MG63 (cell line): ENCODE measurements around the gene SUZ12. TPM values are rescaled to one million over a fixed set of nuclear protein-coding genes. Genes with fewer than 3 reads are reported as not detected.
"Not testable (repeated sequence)": the region's sequence is repeated elsewhere in the genome, so short reads cannot be mapped to it uniquely, and the experiment has no call there.

ENCODE experiments used
- DNase-seq: peaks from one replicate; pipeline ENCODE4 v3.0.0-alpha.2; 2020
- H3K27me3 ChIP-seq: fragments of 250-450 bp; sonication (Bioruptor Pico); 2 replicates; pipeline ENCODE4 v1.5.1; 2020; ENCODE audit warnings: mild to moderate bottlenecking, moderate library complexity
- H3K36me3 ChIP-seq: fragments of 250-450 bp; sonication (Bioruptor Pico); 2 replicates; pipeline ENCODE4 v1.5.1; 2020; ENCODE audit warnings: mild to moderate bottlenecking, moderate library complexity
- H3K4me3 ChIP-seq: fragments of 250-450 bp; sonication (Bioruptor Pico); 2 replicates; pipeline ENCODE4 v1.5.1; 2020; ENCODE audit warnings: mild to moderate bottlenecking, moderate library complexity
- H3K9me3 ChIP-seq: fragments of 250-450 bp; sonication (Bioruptor Pico); 2 replicates; pipeline ENCODE4 v1.5.1; 2020; ENCODE audit warnings: mild to moderate bottlenecking, moderate library complexity
- total RNA-seq: library from RNA; depleted of rRNA; stranded (reverse); fragments of >200 nt; shearing (Covaris generic); gene quantifications from 2 replicates; pipeline ENCODE4 v1.2.3, GENCODE V29; 2014; ENCODE audit warnings: low replicate concordance

SUZ12 gene
- total RNA-seq, 1 experiment from 2014 or later: 39.4 TPM

DNA sequence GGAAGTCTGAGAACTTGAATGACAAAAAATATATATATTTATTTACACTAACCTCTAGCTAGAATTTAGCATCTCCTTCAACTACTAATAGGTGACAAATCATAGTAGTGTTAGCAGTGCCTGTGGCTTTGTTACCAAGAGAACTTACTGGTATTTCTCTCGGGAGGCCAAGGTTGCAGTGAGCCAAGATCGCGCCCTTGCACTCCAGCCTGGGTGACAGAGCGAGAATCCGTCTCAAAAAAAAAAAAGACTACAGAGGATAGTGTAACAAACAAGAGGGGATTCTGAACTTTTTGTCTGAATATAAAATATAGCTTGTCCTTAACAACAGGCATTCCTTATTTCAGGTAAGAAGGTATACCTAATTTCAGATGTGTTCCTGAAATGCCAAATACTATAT, 1.3 kb upstream of the SUZ12 start:
- Histone ChIP-seq H3K9me3 (no peaks in the 10 kb centered on the region), H3K4me3 (no peak overlapping the region), H3K36me3 (peaks cover 6% of the 10 kb centered on the region; the same call in 1 of the 2 replicates), H3K27me3 (no peaks in the 10 kb centered on the region)
- no peak for DNase-seq

DNA sequence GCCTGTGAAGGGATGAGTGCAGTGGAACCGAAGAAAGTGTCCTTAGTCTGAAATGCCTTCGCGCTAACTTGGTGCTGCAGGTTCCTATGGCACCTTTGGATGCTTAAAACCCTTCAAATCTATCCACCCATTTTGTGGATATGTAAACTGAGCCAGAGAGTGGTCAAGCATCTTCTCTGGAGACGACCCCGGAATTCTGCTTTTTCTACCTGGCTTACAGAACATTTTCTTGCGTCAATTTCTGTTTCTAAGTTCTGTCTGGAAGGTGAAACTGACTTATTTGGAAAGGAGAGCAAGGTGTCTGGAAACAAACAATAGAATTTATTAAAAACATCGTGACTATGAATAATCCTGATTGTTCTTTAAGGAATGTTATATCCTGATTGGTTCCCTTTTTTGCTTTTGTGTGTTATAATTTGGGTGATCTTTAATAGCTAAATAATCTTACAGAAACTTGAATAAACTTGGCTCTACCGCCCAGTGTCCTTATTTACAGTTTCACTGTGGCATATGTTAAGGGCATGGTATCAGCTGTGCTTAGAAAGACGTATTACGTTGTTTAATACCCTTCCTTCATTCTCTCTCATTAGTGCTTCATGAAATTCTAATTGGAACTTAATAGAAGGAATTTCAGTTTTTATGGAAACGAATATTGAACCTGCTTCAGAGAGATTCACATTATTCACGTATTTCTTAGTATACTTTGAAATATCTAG, 1.3 kb downstream of the SUZ12 start:
- Histone ChIP-seq H3K36me3 (peaks cover 21% of the 10 kb centered on the region), H3K4me3 (peak overlapping the region; percentile 59)
- H3K9me3 ChIP-seq, H3K27me3 ChIP-seq, DNase-seq: not testable (repeated sequence)

DNA sequence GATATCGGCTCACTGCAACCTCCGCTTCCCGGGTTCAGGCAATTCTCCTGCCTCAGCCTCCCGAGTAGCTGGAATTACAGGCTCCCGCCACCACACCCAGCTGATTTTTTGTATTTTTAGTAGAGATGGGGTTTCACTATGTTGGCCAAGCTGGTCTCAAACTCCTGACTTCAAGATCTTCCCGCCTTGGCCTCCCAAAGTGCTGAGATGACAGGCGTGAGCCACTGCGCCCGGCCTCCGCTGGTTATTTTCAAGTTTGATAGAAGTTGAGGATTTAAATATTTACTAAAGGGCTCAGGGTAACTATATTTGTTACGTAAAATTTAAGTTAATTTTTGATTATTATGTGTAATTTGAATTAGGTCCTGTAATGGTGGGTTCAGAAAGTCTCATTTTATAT, 5.1 kb downstream of the SUZ12 start:
- H3K9me3 ChIP-seq, H3K27me3 ChIP-seq, DNase-seq, H3K4me3 ChIP-seq: not testable (repeated sequence)
- H3K36me3 ChIP-seq: peaks cover 46% of the 10 kb centered on the region

DNA sequence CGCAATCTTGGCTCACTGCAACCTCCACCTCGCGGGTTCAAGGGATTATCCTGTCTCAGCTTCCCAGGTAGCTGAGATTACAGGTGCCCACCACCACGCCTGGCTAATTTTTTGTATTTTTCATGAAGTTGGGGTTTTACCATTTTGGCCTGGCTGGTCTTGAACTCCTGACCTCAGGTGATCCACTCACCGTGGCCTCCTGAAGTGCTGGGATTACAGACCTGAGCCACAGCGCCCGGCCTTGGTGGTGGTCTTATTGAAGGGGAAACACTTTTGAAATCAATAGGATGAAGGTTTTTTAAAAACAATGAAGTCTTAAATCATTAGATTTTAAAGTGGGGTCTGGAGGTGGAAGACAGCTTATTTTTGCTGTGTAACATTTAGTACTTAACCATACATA, 5.6 kb downstream of the SUZ12 start:
- H3K4me3 ChIP-seq, H3K9me3 ChIP-seq, DNase-seq, H3K27me3 ChIP-seq: not testable (repeated sequence)
- H3K36me3 ChIP-seq: peaks cover 51% of the 10 kb centered on the region

DNA sequence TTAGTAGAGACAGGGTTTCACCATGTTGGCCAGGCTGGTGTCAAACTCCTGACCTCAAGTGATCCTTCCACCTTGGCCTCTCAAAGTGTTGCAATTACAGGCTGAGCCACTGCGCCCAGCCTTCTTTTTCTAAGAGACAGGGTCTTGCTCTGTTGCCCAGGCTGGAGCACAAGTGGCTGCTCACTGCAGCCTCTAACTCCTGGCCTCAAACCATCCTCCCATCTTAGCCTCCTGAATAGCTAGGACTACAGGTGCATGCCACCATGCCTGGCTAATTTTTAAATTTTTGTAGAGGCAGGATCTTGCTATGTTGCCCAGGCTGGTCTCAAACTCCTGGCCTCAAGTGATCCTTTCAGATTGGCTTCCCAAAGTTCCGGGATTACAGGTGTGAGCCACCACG, 15.1 kb downstream of the SUZ12 start:
- peaks cover 54% of the 10 kb centered on the region for H3K36me3 ChIP-seq
- not testable (repeated sequence) for H3K9me3 ChIP-seq, H3K4me3 ChIP-seq, H3K27me3 ChIP-seq, DNase-seq

DNA sequence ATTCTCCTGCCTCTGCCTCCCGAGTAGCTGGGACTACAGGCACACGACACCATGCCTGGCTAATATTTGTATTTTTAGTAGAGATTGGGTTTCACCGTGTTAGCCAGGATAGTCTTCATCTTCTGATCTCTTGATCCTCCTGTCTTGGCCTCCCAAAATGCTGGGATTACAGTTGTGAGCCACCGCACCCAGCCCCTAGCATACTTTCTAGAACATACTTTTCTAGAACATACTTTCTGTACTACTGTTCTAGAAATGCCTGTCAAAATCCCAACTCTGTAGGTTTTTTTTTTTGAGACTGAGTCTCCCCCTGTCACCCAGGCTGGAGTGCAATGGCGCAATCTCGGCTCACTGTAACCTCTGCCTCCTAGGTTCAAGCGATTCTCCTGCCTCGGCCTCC, 27.3 kb downstream of the SUZ12 start:
- H3K27me3 ChIP-seq, H3K9me3 ChIP-seq, DNase-seq, H3K4me3 ChIP-seq: not testable (repeated sequence)
- H3K36me3 ChIP-seq: peaks cover 74% of the 10 kb centered on the region

DNA sequence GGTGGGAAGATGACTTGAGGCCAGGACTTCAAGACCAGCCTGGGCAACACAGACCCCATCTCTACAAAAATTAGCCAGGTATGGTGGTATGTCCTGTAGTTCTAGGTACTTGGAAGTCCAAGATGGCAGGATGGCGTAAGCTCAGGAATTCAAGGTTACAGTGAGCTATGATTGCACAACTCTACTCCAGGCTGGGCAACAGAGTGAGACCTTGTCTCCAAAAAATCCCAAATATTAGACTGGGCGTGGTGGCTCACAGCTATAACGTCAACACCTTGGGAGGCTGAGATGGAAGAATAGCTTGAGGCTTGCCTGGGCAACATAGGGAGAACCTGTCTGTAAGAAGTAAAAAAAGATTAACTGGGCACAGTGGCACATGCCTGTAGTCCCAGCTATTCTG, 30.8 kb downstream of the SUZ12 start:
- H3K27me3 ChIP-seq: no peaks in the 10 kb centered on the region
- peaks cover 63% of the 10 kb centered on the region for H3K36me3 ChIP-seq
- DNase-seq: no peak
- no peak overlapping the region for H3K4me3 ChIP-seq
- no peaks in the 10 kb centered on the region for H3K9me3 ChIP-seq

DNA sequence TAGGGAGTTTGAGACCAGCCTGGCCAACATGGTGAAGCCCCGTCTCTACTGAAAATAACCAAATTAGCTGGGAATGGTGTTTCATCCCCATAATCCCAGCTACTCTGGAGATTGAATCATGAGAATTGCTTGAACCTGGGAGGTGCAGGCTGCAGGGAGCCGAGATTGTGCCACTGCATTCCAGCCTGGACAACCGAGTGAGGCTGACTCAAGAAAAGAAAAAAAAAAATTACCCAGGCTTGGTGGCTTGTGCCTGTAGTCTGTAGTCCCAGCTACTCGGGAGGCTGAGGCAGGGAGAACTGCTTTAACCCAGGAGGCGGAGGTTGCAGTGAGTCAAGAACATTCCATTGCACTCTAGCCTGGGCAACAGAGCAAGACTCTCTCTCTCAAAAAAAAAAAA, 33.6 kb downstream of the SUZ12 start:
- peaks cover 59% of the 10 kb centered on the region for H3K36me3 ChIP-seq
- not testable (repeated sequence) for H3K4me3 ChIP-seq, H3K9me3 ChIP-seq, DNase-seq, H3K27me3 ChIP-seq

DNA sequence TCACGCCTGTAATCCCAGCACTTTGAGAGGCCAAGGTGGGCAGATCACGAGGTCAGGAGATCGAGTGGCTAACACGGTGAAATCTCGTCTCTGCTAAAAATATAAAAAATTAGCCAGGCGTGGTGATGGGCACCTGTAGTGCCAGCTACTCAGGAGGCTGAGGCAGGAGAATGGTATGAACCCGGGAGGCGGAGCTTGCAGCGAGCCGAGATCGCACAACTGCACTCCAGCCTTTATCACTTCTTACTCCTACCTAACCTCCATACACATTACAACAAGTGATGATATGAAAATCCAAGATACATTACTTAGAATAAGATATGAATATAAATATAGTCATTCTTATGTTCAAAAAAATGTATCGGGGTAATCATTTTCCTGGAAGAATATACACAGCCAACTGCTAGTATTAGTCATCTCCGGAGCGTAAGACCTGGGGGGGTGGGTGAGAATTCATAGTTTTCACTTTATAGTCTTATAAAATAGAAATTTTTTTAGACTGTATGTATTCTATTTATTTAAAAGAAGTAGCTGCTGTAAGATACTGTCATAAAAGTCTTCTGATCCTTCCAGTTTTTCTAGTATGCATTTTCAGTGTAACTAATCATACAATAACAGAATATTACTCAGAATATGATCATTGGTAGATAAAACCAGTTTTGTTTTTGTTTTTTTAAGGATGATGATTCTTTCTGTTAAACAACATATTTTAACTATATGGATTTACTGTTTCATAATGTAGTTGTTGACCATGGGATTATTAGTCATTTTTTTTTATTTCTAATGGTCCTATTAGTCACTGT, 37.7 kb downstream of the SUZ12 start:
- DNase-seq: peak; percentile 57
- peaks cover 51% of the 10 kb centered on the region for H3K36me3 ChIP-seq
- H3K27me3 ChIP-seq, H3K9me3 ChIP-seq, H3K4me3 ChIP-seq: not testable (repeated sequence)

DNA sequence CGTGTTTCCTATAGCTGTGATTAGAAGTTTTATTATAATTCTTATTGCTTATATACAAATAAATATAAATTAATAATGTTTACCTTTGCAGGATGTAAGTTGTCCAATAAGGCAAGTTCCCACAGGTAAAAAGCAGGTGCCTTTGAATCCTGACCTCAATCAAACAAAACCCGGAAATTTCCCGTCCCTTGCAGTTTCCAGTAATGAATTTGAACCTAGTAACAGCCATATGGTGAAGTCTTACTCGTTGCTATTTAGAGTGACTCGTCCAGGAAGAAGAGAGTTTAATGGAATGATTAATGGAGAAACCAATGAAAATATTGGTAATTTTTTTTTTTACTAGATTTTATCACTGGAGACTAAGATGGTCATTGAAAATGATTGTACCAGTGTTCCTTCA, 38.6 kb downstream of the SUZ12 start:
- not testable (repeated sequence) for H3K27me3 ChIP-seq, H3K4me3 ChIP-seq, H3K9me3 ChIP-seq, DNase-seq
- peaks cover 48% of the 10 kb centered on the region for H3K36me3 ChIP-seq

DNA sequence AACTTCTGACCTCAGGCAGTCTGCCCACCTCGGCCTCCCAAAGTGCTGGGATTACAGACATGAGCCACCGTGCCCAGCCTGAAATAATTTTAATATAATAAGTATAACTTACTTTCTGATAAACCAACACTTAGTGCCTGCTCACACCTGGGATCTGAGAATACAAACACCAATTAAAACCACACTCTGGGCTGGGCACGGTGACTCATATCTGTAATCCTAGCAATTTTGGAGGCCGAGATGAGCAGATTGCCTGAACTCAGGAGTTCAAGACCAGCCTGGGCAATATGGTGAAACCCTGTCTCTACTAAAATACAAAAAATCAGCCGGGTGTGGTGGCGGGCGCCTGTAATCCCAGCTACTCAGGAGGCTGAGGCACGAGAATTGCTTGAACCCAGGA, 55.0 kb downstream of the SUZ12 start:
- not testable (repeated sequence) for H3K4me3 ChIP-seq, H3K27me3 ChIP-seq, DNase-seq, H3K9me3 ChIP-seq
- H3K36me3 ChIP-seq: peaks cover 86% of the 10 kb centered on the region

DNA sequence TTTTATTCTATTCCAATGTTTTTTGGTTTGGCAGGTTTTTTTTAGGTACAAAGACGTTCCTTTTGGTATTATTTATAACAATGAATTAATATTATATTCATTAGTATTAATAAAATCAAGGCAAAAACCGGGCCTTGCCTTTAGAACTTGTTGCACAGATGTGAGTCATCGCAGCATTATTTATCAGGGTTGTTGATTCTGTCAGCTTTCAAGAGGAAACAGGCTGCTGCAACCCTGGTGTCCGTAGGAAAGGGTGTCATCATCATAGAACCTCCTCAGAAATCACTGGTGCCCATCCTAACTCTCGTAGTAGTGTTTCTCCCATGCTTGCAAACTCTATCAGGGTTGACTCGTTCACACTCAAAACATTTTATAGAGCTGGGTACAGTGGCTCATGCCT, 60.2 kb downstream of the SUZ12 start:
- Histone ChIP-seq H3K4me3 (no peak overlapping the region), H3K9me3 (no peaks in the 10 kb centered on the region), H3K36me3 (peaks cover 75% of the 10 kb centered on the region), H3K27me3 (no peaks in the 10 kb centered on the region)
- DNase-seq: no peak

DNA sequence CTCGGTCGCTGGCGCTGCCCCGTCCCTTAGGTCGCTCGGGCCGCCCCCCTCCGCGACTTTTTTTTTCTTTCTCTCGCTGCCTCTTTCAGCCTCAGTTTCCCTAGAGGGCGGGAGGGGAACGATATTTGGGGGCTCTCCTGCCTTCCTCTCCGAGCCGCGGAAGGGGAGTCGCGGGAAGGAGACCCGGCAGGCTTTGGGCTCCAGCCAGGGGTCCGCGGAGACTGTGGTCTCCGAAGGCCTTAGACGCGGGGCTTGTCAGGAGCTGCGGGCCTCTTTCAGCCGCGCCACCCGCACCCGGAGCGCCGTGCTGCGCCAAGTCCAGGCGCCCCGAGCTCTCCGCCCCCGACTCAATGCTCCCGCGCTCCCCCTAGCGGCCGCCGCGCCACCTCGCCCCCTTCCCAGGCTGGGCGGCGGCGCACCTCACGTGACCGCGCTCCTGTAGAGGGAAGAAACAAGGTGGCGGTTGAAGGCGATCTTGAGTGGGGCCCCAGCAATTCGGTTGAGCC, 70.2 kb downstream of the SUZ12 start, which contains the start of gene LRRC37B:
Gene LRRC37B (plus strand): TSS at position 427 of the 506 bp plus-strand sequence. CDS start 14,010 bp downstream, outside the sequence.
- H3K9me3 ChIP-seq: no peaks in the 10 kb centered on the region
- 0 out of 2 replicates have a peak, but pooled peaks cover 3% of the 10 kb centered on the region for H3K36me3 ChIP-seq
- H3K4me3 ChIP-seq: peak within 1 kb of the TSS; percentile 69
- DNase-seq: peak; percentile 83
- no peaks in the 10 kb centered on the region for H3K27me3 ChIP-seq

DNA sequence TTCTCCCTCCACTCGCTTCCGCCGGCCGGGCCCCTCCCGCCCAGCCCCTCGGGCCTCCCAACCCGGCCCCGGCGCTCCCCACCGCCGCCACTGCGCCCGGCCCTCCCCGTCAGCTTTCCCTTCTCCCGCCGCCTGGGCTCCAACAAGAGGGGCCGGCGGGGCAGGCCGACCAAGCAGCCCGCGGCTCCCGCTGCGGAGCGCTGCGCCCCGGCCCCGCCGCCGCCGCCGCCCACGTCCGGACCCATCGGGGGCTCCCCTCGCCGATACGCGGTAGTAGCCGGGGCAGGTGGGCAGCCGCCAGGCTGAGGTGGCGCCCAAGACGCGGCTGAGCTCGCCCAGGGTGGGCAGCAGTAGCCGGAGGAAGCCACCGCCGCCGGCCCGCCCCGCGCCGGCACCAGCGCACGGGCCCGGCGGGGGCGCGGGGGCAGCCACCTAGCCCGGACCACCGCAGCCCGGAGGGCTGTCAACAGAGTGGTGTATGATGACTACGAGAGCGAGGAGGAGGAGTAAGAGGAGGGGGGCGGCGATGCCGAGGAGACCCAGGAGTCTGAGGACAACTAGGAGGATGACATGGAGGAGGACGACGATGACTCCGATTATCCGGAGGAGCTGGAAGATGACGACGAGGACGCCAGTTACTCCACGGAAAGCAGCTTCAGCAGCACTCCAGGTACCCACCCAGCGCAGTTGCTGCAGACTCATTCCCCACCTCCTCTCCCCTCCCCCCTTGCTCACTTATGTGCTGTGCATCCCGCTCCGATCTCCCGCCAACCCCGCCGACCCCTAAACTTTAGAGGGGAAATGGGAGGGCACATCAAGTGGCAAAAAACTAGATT, 70.9 kb downstream of the SUZ12 start:
- H3K36me3 ChIP-seq: no peaks in the 10 kb centered on the region
- H3K9me3 ChIP-seq: no peaks in the 10 kb centered on the region
- H3K4me3 ChIP-seq: peak overlapping the region; percentile 69
- peak; percentile 38 for DNase-seq
- no peaks in the 10 kb centered on the region for H3K27me3 ChIP-seq

DNA sequence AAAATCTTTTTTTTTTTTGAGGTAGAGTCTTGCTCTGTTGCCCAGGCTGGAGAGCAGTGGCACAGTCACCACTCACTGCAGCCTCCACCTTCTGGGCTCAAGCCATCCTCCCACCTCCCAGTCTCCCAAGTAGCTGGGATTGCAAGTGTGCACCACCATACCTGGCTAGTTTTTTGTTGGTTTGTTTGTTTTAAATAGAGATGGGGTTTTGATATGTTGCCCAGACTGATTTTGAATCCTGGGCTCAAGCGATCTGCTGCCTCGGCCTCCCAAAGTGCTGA, 72.4 kb downstream of the SUZ12 start:
- Histone ChIP-seq H3K4me3 (no peak overlapping the region), H3K36me3 (no peaks in the 10 kb centered on the region), H3K27me3 (no peaks in the 10 kb centered on the region), H3K9me3 (no peaks in the 10 kb centered on the region)
- DNase-seq: no peak

DNA sequence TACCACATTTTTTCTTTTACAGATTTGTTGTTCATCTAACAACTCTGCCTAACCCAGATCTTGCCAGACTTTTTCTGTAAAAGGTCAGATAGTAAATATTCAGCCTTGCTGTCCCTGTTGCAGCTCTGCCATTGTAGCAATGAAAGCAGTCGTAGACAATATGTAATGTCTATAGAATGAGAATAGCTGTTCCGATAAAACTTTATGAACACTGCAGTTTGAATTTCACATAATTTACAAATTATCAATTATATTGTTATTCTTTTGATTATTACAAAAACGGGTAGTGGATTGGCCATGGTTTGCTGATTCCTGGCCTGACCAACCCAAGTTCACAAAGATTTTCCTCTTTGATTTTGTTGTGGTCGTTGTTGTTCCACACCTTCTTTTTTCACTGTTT, 73.3 kb downstream of the SUZ12 start:
- no peaks in the 10 kb centered on the region for H3K9me3 ChIP-seq
- H3K36me3 ChIP-seq: no peaks in the 10 kb centered on the region
- H3K27me3 ChIP-seq: no peaks in the 10 kb centered on the region
- H3K4me3 ChIP-seq: no peak overlapping the region
- no peak for DNase-seq
